ENCODE results near the gene VARS2.

The VARS2 gene

GRCh38 chr6:30884521-30885480, 29.2 kb upstream of the VARS2 start:
- DNase-seq (ENCODE audit: low read depth in 2 of 2), result no peak

- no peak for DNase-seq (ENCODE audit: low read depth in 2 of 2)
These were observed 28.5 kb upstream of the VARS2 start for GRCh38 chr6:30885481-30885998.

DNA sequence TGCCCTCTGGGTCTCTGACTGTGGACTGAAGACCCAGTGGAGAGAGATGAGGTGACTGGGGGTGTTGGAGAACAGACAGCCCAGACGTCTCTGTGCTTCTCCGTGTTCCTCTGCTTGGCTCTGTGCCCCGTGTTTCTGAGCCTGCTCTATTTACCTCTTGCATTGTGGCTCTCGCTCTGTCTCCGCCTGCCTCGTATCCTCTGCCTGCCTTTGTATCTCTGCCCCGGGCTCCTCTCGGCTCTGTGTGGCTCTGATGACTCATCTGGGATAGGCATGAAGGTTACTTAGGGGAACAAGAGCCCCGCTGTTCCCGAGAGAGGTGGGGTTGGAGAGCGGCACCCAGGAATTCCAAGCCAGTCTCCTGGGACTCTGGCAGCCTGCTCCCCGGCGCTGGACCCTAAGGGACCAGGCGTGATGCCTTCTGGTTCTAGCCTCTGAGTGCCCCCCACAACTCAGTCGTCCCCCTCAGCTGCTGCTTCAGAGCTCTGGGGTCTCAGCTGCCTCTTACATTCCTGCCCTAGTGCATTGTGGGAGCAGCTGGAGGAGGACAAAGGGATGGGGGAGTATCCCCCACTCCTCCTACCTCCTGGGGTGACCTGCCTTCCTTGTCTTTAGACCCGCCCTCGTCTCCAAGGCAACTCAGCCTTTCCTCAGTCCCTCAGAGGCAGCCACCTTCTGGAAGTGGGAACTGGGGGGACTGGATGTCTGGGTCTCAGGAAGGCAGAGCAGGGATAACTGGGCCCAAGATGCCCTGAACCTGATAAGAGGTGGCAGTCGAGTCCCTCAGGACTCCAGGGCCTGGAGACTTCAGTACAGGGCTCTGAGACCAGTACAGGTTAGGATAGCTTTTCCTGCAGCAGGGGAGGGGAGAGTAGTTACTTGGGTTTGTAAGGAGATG, 27.8 kb upstream of the VARS2 start:
- DNase-seq (ENCODE audit: low read depth in 2 of 2), result peak; percentile 47 to 51

DNA sequence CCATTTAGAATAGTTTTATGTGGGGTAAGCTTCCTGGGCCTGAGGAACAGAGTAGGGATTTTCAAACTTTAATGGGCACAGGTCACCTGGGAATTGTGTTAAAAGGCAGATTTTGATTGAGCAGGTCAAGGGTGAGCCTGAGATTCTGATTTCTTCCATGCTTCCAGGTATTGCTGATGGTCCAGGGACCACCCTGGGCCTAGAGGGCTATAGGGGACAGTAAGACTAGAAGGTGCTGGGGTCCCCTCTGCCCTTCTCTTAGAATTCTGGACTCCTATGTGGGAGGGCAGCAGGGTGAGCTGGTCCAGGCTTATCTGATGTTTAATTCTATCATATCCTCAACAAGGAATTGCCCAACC, 27.2 kb upstream of the VARS2 start:
- DNase-seq (ENCODE audit: low read depth in 2 of 2), result no peak

DNA sequence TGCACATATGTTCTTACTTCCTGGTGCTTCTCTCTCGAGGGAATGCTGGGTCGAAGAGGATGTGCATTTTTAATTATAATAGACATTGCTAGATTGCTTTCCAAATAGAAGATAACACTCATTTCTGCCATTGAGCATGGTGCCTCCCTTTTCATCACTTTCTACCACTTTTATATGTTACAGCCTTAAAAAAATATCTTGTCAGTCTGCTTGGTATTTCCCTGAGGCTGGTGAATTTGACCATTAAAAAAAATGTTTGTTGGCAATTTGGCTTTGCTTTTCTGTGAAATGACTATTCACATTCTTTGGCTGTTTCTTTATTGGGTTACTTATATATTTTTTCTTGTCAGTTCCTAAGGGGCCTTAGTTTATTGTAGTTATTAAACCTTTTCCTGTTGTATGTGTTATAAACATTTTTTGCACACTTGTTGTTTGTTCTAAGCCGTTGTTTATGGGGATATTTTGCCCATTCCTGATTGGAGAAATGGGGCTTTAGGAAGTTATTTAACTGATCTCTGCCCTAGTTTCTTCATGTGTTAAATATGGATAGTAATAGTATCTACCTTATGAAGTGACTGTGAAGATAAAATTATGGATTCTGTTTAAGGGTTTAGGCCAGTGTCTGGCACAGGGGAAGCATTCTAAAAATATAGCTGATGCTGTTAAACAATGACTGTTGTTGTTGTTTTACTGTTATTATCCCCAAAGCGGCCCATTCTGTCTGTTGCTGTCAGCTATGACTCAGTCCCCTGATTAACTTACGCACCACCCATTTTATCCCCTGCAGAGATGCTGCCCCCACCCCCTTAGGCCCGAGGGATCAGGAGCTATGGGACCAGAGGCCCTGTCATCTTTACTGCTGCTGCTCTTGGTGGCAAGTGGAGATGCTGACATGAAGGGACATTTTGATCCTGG, 25.9 kb upstream of the VARS2 start:
- no peak for DNase-seq (ENCODE audit: low read depth in 2 of 2)

DNA sequence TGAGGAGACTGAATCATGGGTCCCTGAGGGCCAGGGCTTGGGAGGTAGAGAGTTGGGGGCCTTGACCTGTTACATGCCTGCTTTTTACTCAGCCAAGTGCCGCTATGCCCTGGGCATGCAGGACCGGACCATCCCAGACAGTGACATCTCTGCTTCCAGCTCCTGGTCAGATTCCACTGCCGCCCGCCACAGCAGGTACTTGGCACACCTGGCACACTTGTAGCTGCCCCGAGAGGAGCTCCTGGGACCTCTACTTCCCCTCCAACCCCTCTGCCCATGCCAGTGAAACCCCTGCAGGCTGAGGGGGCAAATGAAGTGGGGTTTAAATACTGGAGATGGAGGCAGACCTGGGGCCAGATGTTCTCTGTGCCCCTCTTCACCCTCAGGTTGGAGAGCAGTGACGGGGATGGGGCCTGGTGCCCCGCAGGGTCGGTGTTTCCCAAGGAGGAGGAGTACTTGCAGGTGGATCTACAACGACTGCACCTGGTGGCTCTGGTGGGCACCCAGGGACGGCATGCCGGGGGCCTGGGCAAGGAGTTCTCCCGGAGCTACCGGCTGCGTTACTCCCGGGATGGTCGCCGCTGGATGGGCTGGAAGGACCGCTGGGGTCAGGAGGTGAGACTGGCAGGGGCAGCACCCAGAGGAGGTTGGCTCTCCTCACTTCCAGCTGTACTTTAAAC, 25.1 kb upstream of the VARS2 start:
- no peak for DNase-seq (ENCODE audit: low read depth in 2 of 2)

DNA sequence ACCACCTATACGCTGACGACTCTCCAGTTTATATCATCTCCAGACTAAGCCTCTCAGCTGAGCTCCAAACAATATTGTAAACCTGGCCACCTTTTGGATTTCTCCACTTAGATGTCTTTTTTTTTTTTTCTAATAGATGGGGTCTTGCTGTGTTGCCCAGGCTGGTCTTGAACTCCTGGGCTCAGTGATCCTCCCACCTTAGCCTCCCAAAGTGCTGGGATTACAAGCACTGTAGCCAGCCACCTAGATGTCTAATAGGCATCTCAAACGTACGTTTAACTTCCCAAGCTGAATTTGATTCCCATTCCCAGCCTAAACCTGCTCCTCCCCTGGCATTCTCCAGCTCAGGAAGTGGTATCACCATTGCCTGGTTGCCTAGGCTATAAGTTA, 24.5 kb upstream of the VARS2 start:
- no peak for DNase-seq (ENCODE audit: low read depth in 2 of 2)

DNA sequence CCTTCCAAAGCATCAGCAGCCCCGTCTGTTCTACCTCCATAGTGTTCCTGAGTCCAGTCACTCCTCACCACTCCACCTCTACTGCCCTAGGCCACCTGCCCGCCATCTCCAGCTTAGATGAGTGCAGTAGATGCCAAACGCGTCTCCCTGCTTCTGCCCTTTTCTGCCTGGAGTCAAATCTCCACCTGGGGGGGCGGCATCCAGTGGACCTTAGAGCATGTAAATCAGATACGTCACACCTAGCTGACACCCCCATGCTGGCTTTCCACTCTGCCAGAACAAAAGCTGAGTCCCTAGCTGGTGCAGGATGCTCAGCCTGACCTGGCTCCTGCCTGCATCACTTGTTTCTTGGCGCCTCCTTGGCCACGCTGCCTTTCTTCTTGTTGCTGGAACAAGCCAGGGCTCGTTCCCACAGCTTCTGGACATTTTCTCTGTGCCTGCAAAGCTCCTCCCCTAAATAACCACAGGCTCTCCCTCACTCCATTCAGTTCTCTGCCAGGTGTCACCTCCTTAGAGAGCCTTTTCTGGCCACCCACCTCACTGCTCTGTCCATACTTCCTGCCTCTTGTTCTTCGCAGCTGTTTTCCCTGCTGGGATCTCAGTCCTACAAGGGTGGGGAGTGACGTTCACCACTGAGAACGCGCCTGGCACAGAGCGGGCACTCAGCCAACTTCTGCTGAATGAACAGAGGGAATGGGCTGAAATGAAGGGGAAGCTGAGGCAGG, 24.0 kb upstream of the VARS2 start:
- no peak for DNase-seq (ENCODE audit: low read depth in 2 of 2)

- DNase-seq (ENCODE audit: low read depth in 2 of 2), result no peak
These were observed 23.2 kb upstream of the VARS2 start for GRCh38 chr6:30890646-30891449.

GRCh38 chr6:30891450-30891723, 22.7 kb upstream of the VARS2 start:
- no peak for DNase-seq (ENCODE audit: low read depth in 2 of 2)

DNA sequence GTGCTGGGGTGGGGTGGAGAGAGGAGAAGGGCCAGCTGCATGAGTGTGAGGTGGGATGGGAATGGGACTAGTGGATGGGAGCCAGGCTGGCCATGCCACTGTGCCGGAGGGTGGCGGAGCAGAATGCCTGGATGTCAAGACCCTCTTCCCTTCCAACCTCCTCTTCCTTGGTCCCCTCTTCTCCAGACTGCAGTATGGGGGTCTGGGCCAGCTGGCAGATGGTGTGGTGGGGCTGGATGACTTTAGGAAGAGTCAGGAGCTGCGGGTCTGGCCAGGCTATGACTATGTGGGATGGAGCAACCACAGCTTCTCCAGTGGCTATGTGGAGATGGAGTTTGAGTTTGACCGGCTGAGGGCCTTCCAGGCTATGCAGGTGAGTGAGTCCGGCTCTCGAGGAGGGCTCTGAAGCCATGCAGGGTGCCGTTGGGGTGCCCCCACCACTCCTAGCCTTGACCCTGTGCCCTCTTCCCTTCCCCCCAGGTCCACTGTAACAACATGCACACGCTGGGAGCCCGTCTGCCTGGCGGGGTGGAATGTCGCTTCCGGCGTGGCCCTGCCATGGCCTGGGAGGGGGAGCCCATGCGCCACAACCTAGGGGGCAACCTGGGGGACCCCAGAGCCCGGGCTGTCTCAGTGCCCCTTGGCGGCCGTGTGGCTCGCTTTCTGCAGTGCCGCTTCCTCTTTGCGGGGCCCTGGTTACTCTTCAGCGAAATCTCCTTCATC, 22.1 kb upstream of the VARS2 start:
- no peak for DNase-seq (ENCODE audit: low read depth in 2 of 2)

- DNase-seq (ENCODE audit: low read depth in 2 of 2), result no peak
These were observed 20.9 kb upstream of the VARS2 start for GRCh38 chr6:30893001-30893591.

DNA sequence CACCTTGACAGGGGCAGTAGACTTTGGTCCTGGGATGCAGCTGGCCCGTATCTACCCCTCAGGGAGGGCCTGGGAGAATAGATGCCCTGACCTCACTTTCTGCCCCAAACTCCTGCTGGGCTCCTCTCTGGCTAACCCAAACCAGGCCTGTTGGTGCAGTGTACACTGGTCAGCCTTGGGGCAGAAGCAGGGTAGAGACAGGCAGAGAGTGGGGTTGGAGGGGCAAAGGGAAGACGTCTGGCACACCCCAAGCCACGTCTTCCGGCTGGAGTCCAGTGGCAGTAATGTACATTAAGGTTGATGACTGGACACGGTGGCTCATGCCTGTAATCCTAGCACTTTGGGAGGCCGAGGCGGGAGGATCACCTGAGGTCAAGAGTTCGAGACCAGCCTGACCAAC, 20.4 kb upstream of the VARS2 start:
- no peak for DNase-seq (ENCODE audit: low read depth in 2 of 2)

- DNase-seq (ENCODE audit: low read depth in 2 of 2), result no peak
These were observed 19.7 kb upstream of the VARS2 start for GRCh38 chr6:30894381-30894780.

DNA sequence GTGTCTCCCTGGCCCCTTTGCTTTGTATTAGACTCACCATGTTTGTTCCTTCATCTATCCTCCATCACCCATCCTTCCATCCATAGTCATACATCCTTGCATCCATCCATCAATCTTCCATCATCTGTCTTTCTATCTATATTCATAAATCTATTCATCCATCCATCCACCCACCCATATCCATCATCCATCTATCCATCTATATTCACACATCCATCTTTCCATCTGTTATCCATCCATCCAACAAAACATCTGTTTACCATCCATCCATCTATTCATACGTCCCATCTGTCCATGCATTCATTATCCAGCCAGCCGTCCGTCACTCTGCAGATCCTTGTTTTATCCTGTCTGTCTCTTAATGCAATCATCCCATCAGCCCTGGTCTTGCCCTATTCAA, 19.1 kb upstream of the VARS2 start:
- no peak for DNase-seq (ENCODE audit: low read depth in 2 of 2)

GRCh38 chr6:30895343-30895742, 18.7 kb upstream of the VARS2 start:
- DNase-seq (ENCODE audit: low read depth in 2 of 2), result no peak

GRCh38 chr6:30896541-30896940, 17.5 kb upstream of the VARS2 start:
- no peak for DNase-seq (ENCODE audit: low read depth in 2 of 2)

DNA sequence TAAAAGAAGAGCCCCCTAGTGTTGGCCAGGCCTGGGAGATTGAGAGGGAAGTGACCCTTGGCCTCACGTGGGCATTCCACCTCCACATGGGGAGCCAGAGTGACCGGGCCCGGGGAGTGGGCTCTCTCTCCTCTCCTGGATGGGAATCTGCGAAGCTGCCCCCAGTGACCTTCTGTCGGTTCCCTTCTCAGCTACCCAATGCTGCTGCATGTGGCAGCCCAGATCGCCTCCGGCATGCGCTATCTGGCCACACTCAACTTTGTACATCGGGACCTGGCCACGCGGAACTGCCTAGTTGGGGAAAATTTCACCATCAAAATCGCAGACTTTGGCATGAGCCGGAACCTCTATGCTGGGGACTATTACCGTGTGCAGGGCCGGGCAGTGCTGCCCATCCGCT, 16.2 kb upstream of the VARS2 start:
- DNase-seq (ENCODE audit: low read depth in 2 of 2), result no peak

Data from fibroblast of skin of left quadriceps (primary cell).